ENCODE results near the gene TNFSF11.

Gene TNFSF11, protein sequence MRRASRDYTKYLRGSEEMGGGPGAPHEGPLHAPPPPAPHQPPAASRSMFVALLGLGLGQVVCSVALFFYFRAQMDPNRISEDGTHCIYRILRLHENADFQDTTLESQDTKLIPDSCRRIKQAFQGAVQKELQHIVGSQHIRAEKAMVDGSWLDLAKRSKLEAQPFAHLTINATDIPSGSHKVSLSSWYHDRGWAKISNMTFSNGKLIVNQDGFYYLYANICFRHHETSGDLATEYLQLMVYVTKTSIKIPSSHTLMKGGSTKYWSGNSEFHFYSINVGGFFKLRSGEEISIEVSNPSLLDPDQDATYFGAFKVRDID

GRCh38 chr13:42574011-42574410, at the start of gene TNFSF11:
Gene TNFSF11 (plus strand): TSS chr13:42574152. CDS start chr13:42574304, 152 bp downstream.
- no peak within 1 kb of the TSS for H3K4me3 ChIP-seq (ENCODE audit: low read length, poor library complexity, severe bottlenecking)
- H3K4me2 ChIP-seq (ENCODE audit: low read depth, low read length, poor library complexity, severe bottlenecking) = no peak within 1 kb of the TSS
- no peaks in the 10 kb centered on the region for H3F3A ChIP-seq (ENCODE audit: low read depth)
- no peaks in the 10 kb centered on the region for H3K79me2 ChIP-seq (ENCODE audit: insufficient read depth, low read length)
- H3K27me3 ChIP-seq (ENCODE audit: insufficient read depth, low read length, poor library complexity, severe bottlenecking) = no peaks in the 10 kb centered on the region
- TF ChIP-seq, protein P1, sequence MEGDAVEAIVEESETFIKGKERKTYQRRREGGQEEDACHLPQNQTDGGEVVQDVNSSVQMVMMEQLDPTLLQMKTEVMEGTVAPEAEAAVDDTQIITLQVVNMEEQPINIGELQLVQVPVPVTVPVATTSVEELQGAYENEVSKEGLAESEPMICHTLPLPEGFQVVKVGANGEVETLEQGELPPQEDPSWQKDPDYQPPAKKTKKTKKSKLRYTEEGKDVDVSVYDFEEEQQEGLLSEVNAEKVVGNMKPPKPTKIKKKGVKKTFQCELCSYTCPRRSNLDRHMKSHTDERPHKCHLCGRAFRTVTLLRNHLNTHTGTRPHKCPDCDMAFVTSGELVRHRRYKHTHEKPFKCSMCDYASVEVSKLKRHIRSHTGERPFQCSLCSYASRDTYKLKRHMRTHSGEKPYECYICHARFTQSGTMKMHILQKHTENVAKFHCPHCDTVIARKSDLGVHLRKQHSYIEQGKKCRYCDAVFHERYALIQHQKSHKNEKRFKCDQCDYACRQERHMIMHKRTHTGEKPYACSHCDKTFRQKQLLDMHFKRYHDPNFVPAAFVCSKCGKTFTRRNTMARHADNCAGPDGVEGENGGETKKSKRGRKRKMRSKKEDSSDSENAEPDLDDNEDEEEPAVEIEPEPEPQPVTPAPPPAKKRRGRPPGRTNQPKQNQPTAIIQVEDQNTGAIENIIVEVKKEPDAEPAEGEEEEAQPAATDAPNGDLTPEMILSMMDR (conservative IDR thresholded peaks at IDR 0.05; ENCODE audit: low read length) = no peak
- no peak for TF ChIP-seq EZH2phosphoT487 (IDR thresholded peaks at IDR 0.05; ENCODE audit: borderline replicate concordance)
- H3K36me3 ChIP-seq (ENCODE audit: insufficient read depth, low read length) = no peaks in the 10 kb centered on the region
- H4K20me1 ChIP-seq (ENCODE audit: insufficient read depth, low read length, poor library complexity, severe bottlenecking) = no peaks in the 10 kb centered on the region
- H3K9me3 ChIP-seq (ENCODE audit: insufficient read depth, low read depth, low read length) = no peaks in the 10 kb centered on the region; the same call in 1 of the 2 replicates
- H3K4me1 ChIP-seq (ENCODE audit: insufficient read depth, low read length, poor library complexity, severe bottlenecking) = no peaks in the 10 kb centered on the region
- no peak within 1 kb of the TSS for H3K9ac ChIP-seq (ENCODE audit: low read depth, low read length, poor library complexity, severe bottlenecking)
- H2AFZ ChIP-seq (ENCODE audit: low read length) = no peak within 1 kb of the TSS
- no peaks in the 10 kb centered on the region for H3K9me2 ChIP-seq (replicated peaks; ENCODE audit: low read depth, low read length)

DNA sequence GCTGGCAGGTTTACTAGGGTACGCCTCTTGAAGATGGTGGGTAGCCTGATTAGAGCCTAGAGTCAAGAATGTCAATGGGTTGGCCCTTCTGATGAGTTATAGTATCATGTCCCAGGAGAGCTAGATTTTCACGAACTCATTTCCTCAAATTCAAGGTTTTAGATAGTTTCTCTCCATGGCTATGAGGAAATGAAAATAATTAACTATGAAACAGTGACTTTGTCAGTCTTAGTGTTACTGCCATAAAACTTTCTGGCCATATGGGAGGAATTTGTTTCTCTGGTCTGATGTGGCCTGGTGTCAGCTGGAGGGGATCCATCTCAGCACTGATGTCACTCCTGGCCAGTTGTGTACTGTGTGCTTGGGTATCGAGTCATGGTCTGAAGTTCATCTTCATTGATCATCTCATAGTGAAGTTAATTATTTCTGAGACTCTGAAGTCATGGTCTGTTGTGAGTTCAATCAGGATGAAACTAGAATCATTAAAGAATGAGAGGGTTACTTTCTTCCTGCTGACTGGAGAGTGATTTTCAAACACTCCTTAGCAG, 49.4 kb upstream of the TNFSF11 start:
- Histone ChIP-seq H3K9ac (ENCODE audit: low read depth, low read length, poor library complexity, severe bottlenecking) (no peak overlapping the region), H3K4me3 (ENCODE audit: low read length, poor library complexity, severe bottlenecking) (no peak overlapping the region), H3K79me2 (ENCODE audit: insufficient read depth, low read length) (no peaks in the 10 kb centered on the region), H3K36me3 (ENCODE audit: insufficient read depth, low read length) (no peaks in the 10 kb centered on the region), H3F3A (ENCODE audit: low read depth) (no peaks in the 10 kb centered on the region), H3K4me2 (ENCODE audit: low read depth, low read length, poor library complexity, severe bottlenecking) (no peak overlapping the region), H3K27me3 (ENCODE audit: insufficient read depth, low read length, poor library complexity, severe bottlenecking) (no peaks in the 10 kb centered on the region), H2AFZ (ENCODE audit: low read length) (no peak overlapping the region), H4K20me1 (ENCODE audit: insufficient read depth, low read length, poor library complexity, severe bottlenecking) (no peaks in the 10 kb centered on the region), H3K4me1 (ENCODE audit: insufficient read depth, low read length, poor library complexity, severe bottlenecking) (peaks cover 4% of the 10 kb centered on the region), H3K9me2 (replicated peaks; ENCODE audit: low read depth, low read length) (no peaks in the 10 kb centered on the region), H3K9me3 (ENCODE audit: insufficient read depth, low read depth, low read length) (no peaks in the 10 kb centered on the region)
- TF ChIP-seq, protein P1 (conservative IDR thresholded peaks at IDR 0.05; ENCODE audit: low read length) = no peak
- no peak for TF ChIP-seq EZH2phosphoT487 (IDR thresholded peaks at IDR 0.05; ENCODE audit: borderline replicate concordance)

GRCh38 chr13:42525035-42525504, 48.9 kb upstream of the TNFSF11 start:
- Histone ChIP-seq H3K36me3 (ENCODE audit: insufficient read depth, low read length) (no peaks in the 10 kb centered on the region), H3F3A (ENCODE audit: low read depth) (no peaks in the 10 kb centered on the region), H2AFZ (ENCODE audit: low read length) (no peak overlapping the region), H3K4me3 (ENCODE audit: low read length, poor library complexity, severe bottlenecking) (no peak overlapping the region), H4K20me1 (ENCODE audit: insufficient read depth, low read length, poor library complexity, severe bottlenecking) (no peaks in the 10 kb centered on the region), H3K9me2 (replicated peaks; ENCODE audit: low read depth, low read length) (no peaks in the 10 kb centered on the region), H3K27me3 (ENCODE audit: insufficient read depth, low read length, poor library complexity, severe bottlenecking) (no peaks in the 10 kb centered on the region), H3K4me2 (ENCODE audit: low read depth, low read length, poor library complexity, severe bottlenecking) (no peak overlapping the region), H3K9ac (ENCODE audit: low read depth, low read length, poor library complexity, severe bottlenecking) (no peak overlapping the region), H3K79me2 (ENCODE audit: insufficient read depth, low read length) (no peaks in the 10 kb centered on the region), H3K9me3 (ENCODE audit: insufficient read depth, low read depth, low read length) (no peaks in the 10 kb centered on the region), H3K4me1 (ENCODE audit: insufficient read depth, low read length, poor library complexity, severe bottlenecking) (peaks cover 4% of the 10 kb centered on the region)
- TF ChIP-seq EZH2phosphoT487 (IDR thresholded peaks at IDR 0.05; ENCODE audit: borderline replicate concordance) = no peak
- TF ChIP-seq, protein P1 (conservative IDR thresholded peaks at IDR 0.05; ENCODE audit: low read length) = no peak

Measured in Loucy (cell line).